Small intestine (tissue), 7 donors: Measurements from ENCODE around the gene SHQ1. TPM values are rescaled to one million over a fixed set of nuclear protein-coding genes. Genes with fewer than 3 reads are reported as not detected.

Experiments
- DNase-seq, 2 donors: peaks; one replicate each; pipeline versions ENCODE4 v3.0.0 to v3.0.0-alpha.2; 2013
- FAIRE-seq: peaks from 2 replicates; lab custom pipeline; 2012; peaks lifted over from hg19 to GRCh38; lab: Jason Lieb, UNC
- H3K27ac ChIP-seq, 3 donors: one replicate each; pipeline ENCODE4 v1.5.1; 2013; ENCODE audit warnings: low read length in 2 of 3, mild to moderate bottlenecking in 2 of 3, control low read depth in 1 of 3, inconsistent platforms in 1 of 3, low read depth in 1 of 3, moderate library complexity in 1 of 3
- H3K27me3 ChIP-seq, 3 donors: one replicate each; pipeline ENCODE4 v1.6.1; 2013; ENCODE audit warnings: low read length in 3 of 3, inconsistent platforms in 1 of 3; ENCODE audit not compliant: control insufficient read depth in 3 of 3, insufficient read depth in 3 of 3
- H3K36me3 ChIP-seq, 3 donors: one replicate each; pipeline ENCODE4 v1.6.1; 2013; ENCODE audit warnings: low read length in 3 of 3, inconsistent platforms in 1 of 3, low read depth in 1 of 3, mild to moderate bottlenecking in 1 of 3, moderate library complexity in 1 of 3; ENCODE audit not compliant: control insufficient read depth in 3 of 3, insufficient read depth in 2 of 3
- H3K4me1 ChIP-seq, 3 donors: one replicate each; pipeline ENCODE4 v1.6.1; 2013; ENCODE audit warnings: low read length in 2 of 3, inconsistent platforms in 1 of 3, low read depth in 1 of 3, mild to moderate bottlenecking in 1 of 3, moderate library complexity in 1 of 3; ENCODE audit not compliant: control insufficient read depth in 3 of 3, insufficient read depth in 2 of 3
- H3K4me3 ChIP-seq, 3 donors: one replicate each; pipeline ENCODE4 v1.5.1; 2013; ENCODE audit warnings: low read length in 3 of 3, control low read depth in 1 of 3, inconsistent platforms in 1 of 3, low read depth in 1 of 3, mild to moderate bottlenecking in 1 of 3, moderate library complexity in 1 of 3
- H3K9me3 ChIP-seq, 2 donors: one replicate each; pipeline ENCODE4 v1.6.1; 2013; ENCODE audit warnings: low read depth in 1 of 2, low read length in 1 of 2; ENCODE audit not compliant: control insufficient read depth in 2 of 2, insufficient read depth in 1 of 2
- WGBS, 3 donors: extraction: QIAGEN DNeasy Blood & Tissue Kit; methylation state at CpG; one replicate each; pipeline ENCODE4 v1.1.7; 2013; 5-methylcytosine and 5-hydroxymethylcytosine counted together
- polyA plus RNA-seq, 4 donors: library from polyadenylated mRNA; stranded (reverse) in 3 of 4; unstranded in 1 of 4; fragments of 200-250 nt in 3 of 4; fragments of 120-200 nt in 1 of 4; gene quantifications; one replicate each; pipeline versions ENCODE4 v1.2.1 to v1.2.3, GENCODE V29; 2013
- donor health status: healthy with polysubstance abuse.
- donor health status: control.
- donor health status: control.
- donor health status: Bipolar disorder and iron deficiency.
- donor health status: healthy.

SHQ1 gene
- polyA plus RNA-seq, 4 donors, result 8.3 to 16.9 (median 9.3) TPM

GRCh38 chr3:72890166-72890925 lies 42.1 kb upstream of the SHQ1 start:
- FAIRE-seq (no peak), DNase-seq (no peak)
- Histone ChIP-seq H3K36me3 (no peaks in the 10 kb centered on the region), H3K4me1 (peaks cover 0 to 5% (median 2%) of the 10 kb centered on the region in 3 donors), H3K4me3 (no peak overlapping the region), H3K9me3 (no peaks in the 10 kb centered on the region), H3K27ac (no peak overlapping the region), H3K27me3 (peaks cover 0 to 6% (median 5%) of the 10 kb centered on the region in 3 donors)
- WGBS, 3 donors, result 82 to 88% (median 88%) methylated on average over 10 of the region's 10 CpGs

GRCh38 chr3:72889310-72890165 lies 41.3 kb upstream of the SHQ1 start:
- FAIRE-seq, result no peak
- no peak overlapping the region for H3K27ac ChIP-seq
- WGBS, 3 donors, result 77 to 81% (median 79%) methylated on average over 13 of the region's 13 CpGs
- no peak for DNase-seq
- H3K4me1 ChIP-seq, result peaks cover 0 to 5% (median 2%) of the 10 kb centered on the region in 3 donors
- H3K9me3 ChIP-seq, result no peaks in the 10 kb centered on the region
- peaks cover 0 to 6% (median 5%) of the 10 kb centered on the region in 3 donors for H3K27me3 ChIP-seq
- H3K36me3 ChIP-seq, result no peaks in the 10 kb centered on the region
- H3K4me3 ChIP-seq, result no peak overlapping the region

GRCh38 chr3:72888546-72889309 lies 40.5 kb upstream of the SHQ1 start:
- peaks cover 0 to 5% (median 2%) of the 10 kb centered on the region in 3 donors for H3K4me1 ChIP-seq
- H3K27ac ChIP-seq, result no peak overlapping the region
- FAIRE-seq, result no peak

GRCh38 chr3:72887705-72888545 lies 39.7 kb upstream of the SHQ1 start, which contains the start of gene GXYLT2:
Gene GXYLT2 (plus strand): TSS chr3:72888046. CDS start chr3:72888234, 188 bp downstream.
- WGBS, 3 donors, result 0 to 1% (median 0%) methylated on average over 51 to 96 of the region's 96 CpGs
- H3K27ac ChIP-seq, result peak within 1 kb of the TSS in 1 of 3 donors; percentile 32
- no peak for FAIRE-seq

More at GRCh38 chr3:72888546-72889309, 40.5 kb upstream of the SHQ1 start:
- Histone ChIP-seq H3K27me3 (peaks cover 0 to 7% (median 6%) of the 10 kb centered on the region in 3 donors), H3K4me3 (peak overlapping the region; percentile 24 to 62 (median 41)), H3K9me3 (no peaks in the 10 kb centered on the region), H3K36me3 (no peaks in the 10 kb centered on the region)
- peak in 1 of 2 donors; percentile 55 for DNase-seq
- 12 to 17% (median 15%) methylated on average over 21 of the region's 21 CpGs for WGBS, 3 donors

GRCh38 chr3:72887343-72887704 lies 39.1 kb upstream of the SHQ1 start:
- H3K4me3 ChIP-seq, result peak overlapping the region in 1 of 3 donors; percentile 42
- DNase-seq (no peak), FAIRE-seq (no peak)
- H3K27ac ChIP-seq, result peak overlapping the region in 1 of 3 donors; percentile 32
- H3K27me3 ChIP-seq, result peaks cover 0 to 7% (median 6%) of the 10 kb centered on the region in 3 donors
- H3K36me3 ChIP-seq, result no peaks in the 10 kb centered on the region
- 4 to 9% (median 4%) methylated on average over 7 of the region's 7 CpGs for WGBS, 3 donors
- peaks cover 0 to 5% (median 2%) of the 10 kb centered on the region in 3 donors for H3K4me1 ChIP-seq
- peaks cover 0 to 5% of the 10 kb centered on the region in 2 donors for H3K9me3 ChIP-seq

More at GRCh38 chr3:72887705-72888545, 39.7 kb upstream of the SHQ1 start, which contains the start of gene GXYLT2:
- Histone ChIP-seq H3K4me1 (peaks cover 0 to 5% (median 2%) of the 10 kb centered on the region in 3 donors), H3K36me3 (no peaks in the 10 kb centered on the region), H3K9me3 (peaks cover 0 to 5% of the 10 kb centered on the region in 2 donors), H3K27me3 (peaks cover 0 to 7% (median 6%) of the 10 kb centered on the region in 3 donors), H3K4me3 (peak within 1 kb of the TSS; percentile 24 to 62 (median 42))
- DNase-seq, result peak in 1 of 2 donors; percentile 71

GRCh38 chr3:72872183-72872582 lies 23.9 kb upstream of the SHQ1 start:
- Histone ChIP-seq H3K4me3 (no peak overlapping the region), H3K9me3 (no peaks in the 10 kb centered on the region), H3K27me3 (peaks cover 0 to 3% (median 0%) of the 10 kb centered on the region in 3 donors), H3K27ac (no peak overlapping the region), H3K4me1 (no peaks in the 10 kb centered on the region), H3K36me3 (no peaks in the 10 kb centered on the region)
- FAIRE-seq (no peak), DNase-seq (no peak)
- WGBS, 3 donors, result 71 to 87% (median 79%) methylated on average over 5 of the region's 5 CpGs

GRCh38 chr3:72862314-72863090 lies 14.3 kb upstream of the SHQ1 start:
- H3K27me3 ChIP-seq, result no peaks in the 10 kb centered on the region
- H3K4me3 ChIP-seq, result no peak overlapping the region
- no peaks in the 10 kb centered on the region for H3K4me1 ChIP-seq
- no peak for FAIRE-seq
- 52 to 55% (median 55%) methylated on average over 7 of the region's 7 CpGs for WGBS, 3 donors
- no peak for DNase-seq
- H3K36me3 ChIP-seq, result no peaks in the 10 kb centered on the region
- H3K27ac ChIP-seq, result no peak overlapping the region
- H3K9me3 ChIP-seq, result no peaks in the 10 kb centered on the region
